K562 (cell line): ENCODE results near the gene MYLIP. TPM values are rescaled to one million over a fixed set of nuclear protein-coding genes. Genes with fewer than 3 reads are reported as not detected.

Experiments used
- ATAC-seq: fragments of 200-7000 bp; cut with Tn5 transposase; 3 replicates; pipeline ENCODE4 v1.9.1; 2020; ENCODE audit warnings: moderate library complexity
- BruUV-seq: library from RNA; stranded (reverse); fragments of 400-500 nt; replicated peaks from 2 replicates; lab custom pipeline; 2021; lab: Mats Ljungman, UMichigan
- CTCF ChIA-PET: fragments of 300-600 bp; formaldehyde crosslinking; extraction: SDS; loops from one replicate; lab custom pipeline; 2021; ENCODE audit warnings: low intra/inter-chr PET ratio; lab: Yijun Ruan, JAX
- POLR2A ChIA-PET: fragments of 300-600, 350-650 bp; sonication (Branson Sonifier 250); formaldehyde crosslinking; extraction: SDS; loops from one replicate; lab custom pipeline; 2021; ENCODE audit warnings: antibody characterized with exemption, inconsistent platforms; lab: Yijun Ruan, JAX
- DNase-seq, 4 experiments: peaks; one replicate each; pipeline versions ENCODE4 v3.0.0 to v3.0.0-alpha.2; 2011 to 2018; ENCODE audit warnings: low spot score in 3 of 4, mixed read lengths in 3 of 4; ENCODE audit errors: extremely low read depth in 1 of 4
- FAIRE-seq: peaks from 2 replicates; lab custom pipeline; 2011; peaks lifted over from hg19 to GRCh38; lab: Jason Lieb, UNC
- H2AFZ ChIP-seq: 2 replicates; pipeline ENCODE4 v1.6.0; 2011; ENCODE audit warnings: low read depth, low read length, control low read depth, inconsistent platforms
- H3K27ac ChIP-seq: fragments of 200-600 bp; 3 replicates; pipeline ENCODE4 v1.8.0; 2011; ENCODE audit warnings: low read depth, mild to moderate bottlenecking, control low read depth, inconsistent platforms, low read length, moderate library complexity, mixed read lengths; ENCODE audit errors: extremely low read depth
- H3K27me3 ChIP-seq, 2 experiments: fragments of 300-600 bp in 1 of 2; 2 replicates in 1 of 2; 3 replicates in 1 of 2; pipeline versions ENCODE4 v1.6.0 to v1.8.0; 2011; ENCODE audit warnings: inconsistent platforms in 2 of 2, low read length in 2 of 2, mild to moderate bottlenecking in 1 of 2, mixed read lengths in 1 of 2, moderate library complexity in 1 of 2; ENCODE audit not compliant: control insufficient read depth in 2 of 2, insufficient read depth in 2 of 2
- H3K36me3 ChIP-seq: fragments of 300-600 bp; 3 replicates; pipeline ENCODE4 v1.8.0; 2011; ENCODE audit warnings: mild to moderate bottlenecking, low read length, inconsistent platforms; ENCODE audit not compliant: control insufficient read depth, insufficient read depth
- H3K4me1 ChIP-seq, 2 experiments: fragments of 200-600 bp in 1 of 2; replicated peaks in 1 of 2; 2 replicates in 1 of 2; 3 replicates in 1 of 2; pipeline versions ENCODE4 v1.5.1 to v1.8.0; 2011; ENCODE audit warnings: inconsistent platforms in 2 of 2, low read length in 2 of 2, mild to moderate bottlenecking in 1 of 2, mixed read lengths in 1 of 2, moderate library complexity in 1 of 2; ENCODE audit not compliant: control insufficient read depth in 2 of 2, insufficient read depth in 2 of 2
- H3K4me2 ChIP-seq: 2 replicates; pipeline ENCODE4 v1.6.1; 2011; ENCODE audit warnings: low read length, control low read depth, inconsistent platforms, mixed read lengths; ENCODE audit not compliant: insufficient read depth
- H3K4me3 ChIP-seq: fragments of 200-600 bp; sonication (generic), shearing (Covaris generic); 2 replicates; pipeline ENCODE4 v1.5.1; 2016; ENCODE audit warnings: control low read depth, inconsistent platforms
- H3K79me2 ChIP-seq: fragments of 200-600 bp; 3 replicates; pipeline ENCODE4 v1.8.0; 2011; ENCODE audit warnings: low read length, inconsistent platforms; ENCODE audit not compliant: control insufficient read depth, insufficient read depth
- H3K9ac ChIP-seq, 2 experiments: 2 replicates each; pipeline versions ENCODE4 v1.6.0 to v1.6.1; 2011; ENCODE audit warnings: low read depth in 2 of 2, low read length in 2 of 2, control low read depth in 1 of 2, inconsistent platforms in 1 of 2, mild to moderate bottlenecking in 1 of 2, mixed read lengths in 1 of 2; ENCODE audit not compliant: insufficient read depth in 1 of 2
- H3K9me1 ChIP-seq: one replicate; pipeline ENCODE4 v1.6.0; 2011; ENCODE audit warnings: inconsistent platforms, mild to moderate bottlenecking, low read length, moderate library complexity; ENCODE audit not compliant: control insufficient read depth, insufficient read depth
- H3K9me3 ChIP-seq: replicated peaks from 2 replicates; pipeline ENCODE4 v1.5.1; 2011; ENCODE audit warnings: low read depth, low read length, inconsistent platforms; ENCODE audit not compliant: control insufficient read depth, insufficient read depth
- H4K20me1 ChIP-seq: replicated peaks from 2 replicates; pipeline ENCODE4 v1.6.1; 2011; ENCODE audit warnings: low read length, inconsistent platforms, mixed read lengths; ENCODE audit not compliant: control insufficient read depth, insufficient read depth
- AFF1 ChIP-seq, 2 experiments: fragments of 450-650 bp; IDR thresholded peaks; 2 replicates each; pipeline ENCODE4 v1.6.1; 2018; ENCODE audit warnings: mild to moderate bottlenecking in 2 of 2, low read depth in 1 of 2; ENCODE audit not compliant: partially characterized antibody in 2 of 2
- BCL6 ChIP-seq: fragments of 250-450 bp; sonication (Bioruptor Pico); IDR thresholded peaks from 2 replicates; pipeline ENCODE4 v1.4.0; 2020
- CBFB ChIP-seq: sonication (generic); formaldehyde crosslinking; IDR thresholded peaks from 2 replicates; pipeline ENCODE4 v1.4.0; 2020; ENCODE audit warnings: mild to moderate bottlenecking, missing genetic modification reagents
- GABPB2 ChIP-seq: fragments of 250-450 bp; sonication (Bioruptor Pico); conservative IDR thresholded peaks from 2 replicates; pipeline ENCODE4 v1.5.1; 2021; ENCODE audit warnings: mild to moderate bottlenecking
- HMG20A ChIP-seq: fragments of 450-650 bp; formaldehyde crosslinking; conservative IDR thresholded peaks from 2 replicates; pipeline ENCODE4 v1.4.0; 2020; ENCODE audit warnings: mild to moderate bottlenecking, mixed read lengths
- KLF16 ChIP-seq: IDR thresholded peaks from 2 replicates; pipeline ENCODE4 v1.6.1; 2016; ENCODE audit warnings: antibody characterized with exemption
- RBM22 ChIP-seq: fragments of 200-400 bp; formaldehyde crosslinking; IDR thresholded peaks from 2 replicates; pipeline ENCODE4 v1.6.1; 2018; ENCODE audit warnings: low read length, low read depth; ENCODE audit not compliant: poor library complexity, severe bottlenecking
- SIN3A ChIP-seq, 2 experiments: fragments of 150-350 bp in 1 of 2; IDR thresholded peaks; 2 replicates each; pipeline ENCODE4 v1.6.1; 2011 to 2016; ENCODE audit warnings: borderline replicate concordance in 2 of 2, low read depth in 2 of 2, low read length in 2 of 2, mild to moderate bottlenecking in 2 of 2, moderate library complexity in 2 of 2; ENCODE audit not compliant: control insufficient read depth in 1 of 2
- TAF7 ChIP-seq: fragments of 450-650 bp; IDR thresholded peaks from 2 replicates; pipeline ENCODE4 v1.6.1; 2016; ENCODE audit warnings: missing genetic modification characterization, missing compliant biosample characterization
- TGIF2 ChIP-seq: sonication (generic); formaldehyde crosslinking; IDR thresholded peaks from 2 replicates; pipeline ENCODE4 v1.8.1; 2022; ENCODE audit warnings: mild to moderate bottlenecking, missing genetic modification reagents, moderate library complexity
- YY1 ChIP-seq, 3 experiments: IDR thresholded peaks; 2 replicates each; pipeline ENCODE4 v1.6.1; 2011; ENCODE audit warnings: low read length in 2 of 3, mild to moderate bottlenecking in 2 of 3, moderate library complexity in 2 of 3, borderline replicate concordance in 1 of 3, control low read depth in 1 of 3, low read depth in 1 of 3; ENCODE audit not compliant: insufficient read depth in 3 of 3, insufficient replicate concordance in 2 of 3, control insufficient read depth in 1 of 3, insufficient read length in 1 of 3; ENCODE audit errors: extremely low read depth in 1 of 3
- WGBS: fragments of 100-300 bp; shearing (Covaris generic); methylation state at CpG from one replicate; pipeline ENCODE4 v1.1.6; 2016; ENCODE audit warnings: low coverage, mixed read lengths; ENCODE audit not compliant: insufficient coverage; ENCODE audit errors: missing lambda C conversion rate; 5-methylcytosine and 5-hydroxymethylcytosine counted together
- in situ Hi-C: fragments of 300-500 bp; cut with MboI; formaldehyde crosslinking; loops from 4 replicates; pipeline ENCODE4 v1.15.0; 2018; ENCODE audit warnings: inconsistent platforms, mixed read lengths
- intact Hi-C: fragments of 100-400 bp; cut with micrococcal nuclease; formaldehyde crosslinking; loops from 2 replicates; pipeline ENCODE4 v1.14.2; 2022
- polyA plus RNA-seq, 8 experiments: library from polyadenylated mRNA; depleted of rRNA in 4 of 8; stranded (reverse) in 5 of 8; unstranded in 3 of 8; fragments of >200 nt; fragmentation: Nextera tagmentation in 2 of 8; fragmentation: Illumina TruSeq in 1 of 8; extraction: Ambion mirVana in 2 of 8; extraction: Trizol in 1 of 8; gene quantifications; 2 replicates each; pipeline versions ENCODE4 v1.2.1 to v1.2.3, GENCODE V29; 2011 to 2014; ENCODE audit warnings: inconsistent platforms in 1 of 8, missing spikeins in 1 of 8
- total RNA-seq, 7 experiments: library from RNA; depleted of rRNA in 6 of 7; stranded (reverse); fragments of >200 nt in 6 of 7; fragmentation: Illumina TruSeq in 2 of 7; extraction: Trizol in 2 of 7; gene quantifications; 2 replicates each; pipeline versions ENCODE4 v1.2.1 to v1.2.3, GENCODE V29; 2011 to 2021; ENCODE audit warnings: low replicate concordance in 1 of 7

MYLIP gene
- total and polyA plus RNA-seq, 9 of the 15 experiments (the other 6 are each of a cell fraction or from before 2014, with no cell fraction given): 10.8 to 43.5 (median 31.5) TPM

- H2AFZ ChIP-seq: no peak overlapping the region
- peaks cover 26% of the 10 kb centered on the region; the same call in 2 of the 3 replicates for H3K36me3 ChIP-seq
- H3K79me2 ChIP-seq: no peaks in the 10 kb centered on the region
- POLR2A ChIA-PET: interaction anchor here (0.6 to 2.0 kb wide), 6 partner anchors 12 to 69 kb away, joined by 3 to 15 read pairs (median 4); no protein-coding TSS in a partner anchor
- H3K4me2 ChIP-seq: no peak overlapping the region
- FAIRE-seq (no peak), ATAC-seq (no peak), DNase-seq (no peak)
- intact Hi-C loops (no loop called here), in situ Hi-C loops (no loop called here)
- no peak for TF ChIP-seq BCL6 (CRISPR knock-in tag)
- TF ChIP-seq KLF16: no peak
- TF ChIP-seq RBM22: no peak
- TF ChIP-seq TAF7 (tag): no peak
- TF ChIP-seq AFF1 (IDR thresholded peaks at IDR 0.05; ENCODE audit: low read depth in 1 of 2, partially characterized antibody in 2 of 2): no peak
- TF ChIP-seq CBFB (CRISPR knock-in tag): no peak
- TF ChIP-seq GABPB2 (CRISPR knock-in tag): no peak
- TF ChIP-seq TGIF2: no peak
- TF ChIP-seq YY1 (IDR thresholded peaks at IDR 0.05; ENCODE audit: borderline replicate concordance in 1 of 3, control insufficient read depth in 1 of 3, extremely low read depth in 1 of 3, insufficient read depth in 3 of 3, insufficient read length in 1 of 3, insufficient replicate concordance in 2 of 3, low read depth in 1 of 3, low read length in 2 of 3): no peak
- TF ChIP-seq HMG20A (CRISPR knock-in tag): no peak
- TF ChIP-seq SIN3A (IDR thresholded peaks at IDR 0.05; ENCODE audit: borderline replicate concordance in 2 of 2, control insufficient read depth in 1 of 2, low read depth in 2 of 2, low read length in 2 of 2): no peak
- CTCF ChIA-PET: interaction anchor here (0.6 kb wide), 1 partner anchor 477 kb away, joined by 3 read pairs; no protein-coding TSS in a partner anchor
- no peaks in the 10 kb centered on the region for H4K20me1 ChIP-seq
- H3K27ac ChIP-seq: no peak overlapping the region
- 83% methylated on average over 7 of the region's 7 CpGs for WGBS
- H3K9me3 ChIP-seq: no peaks in the 10 kb centered on the region
- peaks cover 7 to 29% of the 10 kb centered on the region in 2 experiments for H3K4me1 ChIP-seq
- H3K9ac ChIP-seq: no peak overlapping the region
- BruUV-seq: no TSS peak
- no peaks in the 10 kb centered on the region for H3K9me1 ChIP-seq
- no peak overlapping the region for H3K4me3 ChIP-seq
- no peaks in the 10 kb centered on the region for H3K27me3 ChIP-seq
Measured at GRCh38 chr6:16158943-16159557, 30.2 kb downstream of the MYLIP start.
